Esophagus squamous epithelium (tissue), 4 donors: ENCODE data around the gene RBM34.

ENCODE experiments used
- CTCF ChIP-seq, 6 experiments: fragments of 450-650 bp in 4 of 6; fragments of 200-600 bp in 2 of 6; sonication (generic) in 2 of 6; IDR thresholded peaks; one replicate each; pipeline ENCODE4 v1.5.1; 2016 to 2019; ENCODE audit warnings: antibody characterized with exemption in 6 of 6, mild to moderate bottlenecking in 4 of 6, moderate library complexity in 4 of 6
- POLR2A ChIP-seq, 4 donors: fragments of 450-650 bp; IDR thresholded peaks; one replicate each; pipeline ENCODE4 v1.6.1; 2017; ENCODE audit warnings: antibody characterized with exemption in 4 of 4, mild to moderate bottlenecking in 4 of 4, moderate library complexity in 3 of 4

- TF ChIP-seq CTCF (IDR thresholded peaks at IDR 0.05) (no peak), POLR2A (IDR thresholded peaks at IDR 0.05) (no peak)
Observed at GRCh38 chr1:235102993-235103411, 58.0 kb downstream of the RBM34 start.
